ENCODE measurements around the gene NT5C.

The NT5C gene

DNA sequence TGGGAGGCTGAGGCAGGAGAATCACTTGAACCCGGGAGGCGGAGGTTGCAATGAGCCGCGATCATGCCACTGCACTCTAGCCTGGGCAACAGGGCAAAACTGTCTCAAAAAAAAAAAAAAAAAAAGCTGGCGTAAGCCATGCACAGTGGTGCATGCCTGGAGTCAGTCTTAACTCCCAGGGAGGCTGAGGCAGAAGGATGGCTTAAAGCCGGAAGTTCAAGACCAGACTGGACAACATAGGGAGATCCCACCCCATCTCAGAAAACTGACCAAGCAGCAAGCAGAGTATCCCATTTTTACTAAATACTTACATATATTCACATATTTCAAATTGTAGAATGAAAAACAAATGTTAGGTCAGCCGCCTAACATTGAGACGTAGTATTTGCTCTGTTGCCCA lies 4.6 kb downstream of the NT5C start:
- TF ChIP-seq CTCF (IDR thresholded peaks at IDR 0.05; ENCODE audit: poor library complexity, severe bottlenecking) = no peak
- DNase-seq (ENCODE audit: low spot score) (no peak), ATAC-seq (ENCODE audit: low read depth) (no peak)
- Histone ChIP-seq H3K27me3 (ENCODE audit: insufficient read depth, poor library complexity, severe bottlenecking) (no peaks in the 10 kb centered on the region), H3K27ac (ENCODE audit: poor library complexity, severe bottlenecking) (peak overlapping the region; percentile 87), H3K4me1 (ENCODE audit: insufficient read depth, poor library complexity, severe bottlenecking) (peaks cover 29% of the 10 kb centered on the region), H3K36me3 (ENCODE audit: low read depth) (peaks cover 15% of the 10 kb centered on the region), H3K4me3 (ENCODE audit: severe bottlenecking) (no peak overlapping the region), H3K9me3 (ENCODE audit: severe bottlenecking) (no peaks in the 10 kb centered on the region)

GRCh38 chr17:75125984-75126383 lies 5.6 kb downstream of the NT5C start:
- peaks cover 29% of the 10 kb centered on the region for H3K4me1 ChIP-seq (ENCODE audit: insufficient read depth, poor library complexity, severe bottlenecking)
- peak overlapping the region; percentile 97 for H3K27ac ChIP-seq (ENCODE audit: poor library complexity, severe bottlenecking)
- no peaks in the 10 kb centered on the region for H3K9me3 ChIP-seq (ENCODE audit: severe bottlenecking)

GRCh38 chr17:75124819-75125162 lies 6.8 kb downstream of the NT5C start:
- peak overlapping the region; percentile 97 for H3K27ac ChIP-seq (ENCODE audit: poor library complexity, severe bottlenecking)
- TF ChIP-seq CTCF (IDR thresholded peaks at IDR 0.05; ENCODE audit: poor library complexity, severe bottlenecking) = no peak
- DNase-seq (ENCODE audit: low spot score) (no peak), ATAC-seq (ENCODE audit: low read depth) (no peak)
- peaks cover 29% of the 10 kb centered on the region for H3K4me1 ChIP-seq (ENCODE audit: insufficient read depth, poor library complexity, severe bottlenecking)
- H3K4me3 ChIP-seq (ENCODE audit: severe bottlenecking) = no peak overlapping the region
- H3K27me3 ChIP-seq (ENCODE audit: insufficient read depth, poor library complexity, severe bottlenecking) = no peaks in the 10 kb centered on the region
- H3K36me3 ChIP-seq (ENCODE audit: low read depth) = peaks cover 6% of the 10 kb centered on the region
- H3K9me3 ChIP-seq (ENCODE audit: severe bottlenecking) = no peaks in the 10 kb centered on the region

More at GRCh38 chr17:75125984-75126383, 5.6 kb downstream of the NT5C start:
- Histone ChIP-seq H3K36me3 (ENCODE audit: low read depth) (peaks cover 15% of the 10 kb centered on the region), H3K27me3 (ENCODE audit: insufficient read depth, poor library complexity, severe bottlenecking) (no peaks in the 10 kb centered on the region), H3K4me3 (ENCODE audit: severe bottlenecking) (no peak overlapping the region)
- no peak for DNase-seq (ENCODE audit: low spot score)
- no peak for ATAC-seq (ENCODE audit: low read depth)
- no peak for TF ChIP-seq CTCF (IDR thresholded peaks at IDR 0.05; ENCODE audit: poor library complexity, severe bottlenecking)

DNA sequence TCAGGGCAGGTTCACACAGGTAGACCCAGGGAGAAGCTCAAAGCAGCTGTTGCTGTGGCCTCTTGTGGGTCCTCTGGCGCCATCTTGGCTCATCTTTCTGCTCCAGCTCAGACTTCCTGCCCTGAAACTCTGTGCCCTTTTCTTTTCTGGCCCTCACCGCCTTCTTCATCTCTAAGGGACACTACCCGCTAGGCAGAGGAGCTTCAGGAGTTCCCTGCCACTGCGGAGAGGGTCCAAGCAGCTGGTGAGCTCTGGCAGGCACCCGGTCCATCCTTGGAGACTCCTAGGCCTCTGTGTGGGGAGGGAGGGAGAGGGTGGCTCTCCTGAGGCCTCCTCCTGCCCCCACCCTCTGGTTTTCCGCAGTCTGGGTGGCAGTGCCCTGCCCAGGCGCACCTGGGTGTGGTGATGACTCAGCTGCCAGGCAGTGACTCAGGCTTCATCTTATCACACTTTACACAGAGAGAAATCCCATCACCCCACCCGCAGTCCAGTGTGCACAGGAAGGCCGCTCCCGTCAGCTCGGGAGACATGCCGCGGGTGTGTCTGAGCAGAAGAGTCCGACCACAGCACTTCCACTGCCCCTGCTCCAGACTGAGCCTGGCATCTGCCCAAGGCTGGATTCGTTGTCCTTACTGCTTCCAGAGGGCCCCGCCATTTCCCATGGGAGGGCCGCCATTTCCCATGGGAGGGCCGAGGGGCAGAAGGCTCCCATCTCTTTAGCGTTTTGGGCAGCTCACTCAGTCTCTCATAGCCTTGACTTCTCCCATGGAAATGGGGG lies 7.3 kb downstream of the NT5C start:
- no peak for TF ChIP-seq CTCF (IDR thresholded peaks at IDR 0.05; ENCODE audit: poor library complexity, severe bottlenecking)
- DNase-seq (ENCODE audit: low spot score) = peak; percentile 100
- no peaks in the 10 kb centered on the region for H3K27me3 ChIP-seq (ENCODE audit: insufficient read depth, poor library complexity, severe bottlenecking)
- 0 out of 2 replicates have a peak, but pooled peaks cover 3% of the 10 kb centered on the region for H3K36me3 ChIP-seq (ENCODE audit: low read depth)
- H3K4me1 ChIP-seq (ENCODE audit: insufficient read depth, poor library complexity, severe bottlenecking) = peaks cover 29% of the 10 kb centered on the region
- no peaks in the 10 kb centered on the region for H3K9me3 ChIP-seq (ENCODE audit: severe bottlenecking)
- peak; percentile 94 for ATAC-seq (ENCODE audit: low read depth)
- peak overlapping the region; percentile 97 for H3K27ac ChIP-seq (ENCODE audit: poor library complexity, severe bottlenecking)
- H3K4me3 ChIP-seq (ENCODE audit: severe bottlenecking) = no peak overlapping the region

DNA sequence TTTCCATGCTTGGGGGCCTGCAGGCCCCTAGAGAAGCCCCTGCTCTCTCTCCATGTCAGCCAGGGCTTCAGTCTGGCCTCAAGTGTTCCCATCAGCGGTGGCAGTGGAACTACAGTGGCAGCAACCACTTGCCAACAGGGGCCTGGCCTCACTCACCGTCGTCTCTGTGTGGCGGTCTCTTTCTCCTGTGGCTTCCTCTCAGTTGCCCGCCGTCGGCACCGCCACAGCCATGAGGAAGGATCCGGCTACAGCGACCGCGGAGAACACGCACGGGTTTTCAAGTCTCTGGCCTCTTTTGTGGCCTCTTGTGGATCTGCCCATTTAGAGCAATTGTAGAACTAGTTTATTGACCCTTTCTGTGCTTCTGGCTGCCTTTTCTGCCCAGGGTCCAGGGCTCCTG lies 13.2 kb downstream of the NT5C start:
- no peak for ATAC-seq (ENCODE audit: low read depth)
- H3K27ac ChIP-seq (ENCODE audit: poor library complexity, severe bottlenecking) = no peak overlapping the region
- TF ChIP-seq CTCF (IDR thresholded peaks at IDR 0.05; ENCODE audit: poor library complexity, severe bottlenecking) = no peak

More for the DNA sequence above, 13.2 kb downstream of the NT5C start:
- no peak for DNase-seq (ENCODE audit: low spot score)
- Histone ChIP-seq H3K9me3 (ENCODE audit: severe bottlenecking) (no peaks in the 10 kb centered on the region), H3K27me3 (ENCODE audit: insufficient read depth, poor library complexity, severe bottlenecking) (no peaks in the 10 kb centered on the region), H3K4me1 (ENCODE audit: insufficient read depth, poor library complexity, severe bottlenecking) (peaks cover 7% of the 10 kb centered on the region), H3K36me3 (ENCODE audit: low read depth) (peaks cover 13% of the 10 kb centered on the region), H3K4me3 (ENCODE audit: severe bottlenecking) (no peak overlapping the region)
